SK-N-SH treated with all-trans-retinoic acid at 6 μM for 48 hours (cell line): ENCODE measurements around the gene NPAS3.
A peak's percentile ranks its signal among the peaks of the same experiment; 100 is the strongest.

Source experiments
- ATAC-seq: fragments of 200-7000 bp; cut with Tn5 transposase; 3 replicates; pipeline ENCODE4 v1.9.1; 2020; ENCODE audit warnings: mild to moderate bottlenecking, moderate library complexity
- ARNTL ChIP-seq: fragments of 450-650 bp; formaldehyde crosslinking; IDR thresholded peaks from 2 replicates; pipeline ENCODE4 v1.5.0; 2020; ENCODE audit warnings: low read depth, mild to moderate bottlenecking, moderate library complexity, borderline replicate concordance
- ESRRG ChIP-seq: fragments of 250-450 bp; sonication (Bioruptor Pico); IDR thresholded peaks from 2 replicates; pipeline ENCODE4 v1.6.1; 2021; ENCODE audit warnings: mild to moderate bottlenecking
- GLIS3 ChIP-seq: fragments of 250-450 bp; sonication (Bioruptor Pico); IDR thresholded peaks from 2 replicates; pipeline ENCODE4 v1.5.0; 2020; ENCODE audit warnings: mild to moderate bottlenecking, moderate library complexity
- ISL1 ChIP-seq: fragments of 250-450 bp; sonication (Bioruptor Pico); IDR thresholded peaks from 2 replicates; pipeline ENCODE4 v2.1.2; 2022; ENCODE audit warnings: mild to moderate bottlenecking, moderate library complexity
- OSR1 ChIP-seq: fragments of 250-450 bp; sonication (Bioruptor Pico); IDR thresholded peaks from 2 replicates; pipeline ENCODE4 v1.8.0; 2022; ENCODE audit warnings: moderate library complexity, mild to moderate bottlenecking, inconsistent platforms
- PPARA ChIP-seq: fragments of 250-450 bp; sonication (Bioruptor Pico); IDR thresholded peaks from 2 replicates; pipeline ENCODE4 v1.5.0; 2020; ENCODE audit warnings: mild to moderate bottlenecking, borderline replicate concordance
- RARB ChIP-seq: fragments of 250-450 bp; sonication (Bioruptor Pico); IDR thresholded peaks from 2 replicates; pipeline ENCODE4 v1.8.0; 2021; ENCODE audit warnings: mild to moderate bottlenecking, moderate library complexity
- SNAI2 ChIP-seq: fragments of 250-450 bp; sonication (Bioruptor Pico); IDR thresholded peaks from 2 replicates; pipeline ENCODE4 v1.5.0; 2020; ENCODE audit warnings: mild to moderate bottlenecking, moderate library complexity
- TCF4 ChIP-seq: fragments of 250-450 bp; sonication (Bioruptor Pico); IDR thresholded peaks from 2 replicates; pipeline ENCODE4 v1.8.0; 2021; ENCODE audit warnings: mild to moderate bottlenecking, moderate library complexity, borderline replicate concordance
- TOX ChIP-seq: fragments of 250-450 bp; sonication (Bioruptor Pico); IDR thresholded peaks from 2 replicates; pipeline ENCODE4 v1.8.0; 2021; ENCODE audit warnings: mild to moderate bottlenecking, moderate library complexity, borderline replicate concordance
- ZC3H10 ChIP-seq: fragments of 250-450 bp; sonication (Bioruptor Pico); IDR thresholded peaks from 2 replicates; pipeline ENCODE4 v1.5.1; 2021; ENCODE audit warnings: mild to moderate bottlenecking, moderate library complexity
- ZFP3 ChIP-seq: fragments of 250-450 bp; sonication (Bioruptor Pico); IDR thresholded peaks from 2 replicates; pipeline ENCODE4 v1.5.0; 2020; ENCODE audit warnings: mild to moderate bottlenecking, moderate library complexity
- ZFP30 ChIP-seq: fragments of 450-650 bp; formaldehyde crosslinking; IDR thresholded peaks from 2 replicates; pipeline ENCODE4 v1.5.0; 2022; ENCODE audit warnings: mild to moderate bottlenecking, moderate library complexity
- ZNF565 ChIP-seq: fragments of 450-650 bp; formaldehyde crosslinking; conservative IDR thresholded peaks from 2 replicates; pipeline ENCODE4 v1.5.0; 2020; ENCODE audit warnings: low read depth, mild to moderate bottlenecking, moderate library complexity
- ZNF70 ChIP-seq: fragments of 450-650 bp; formaldehyde crosslinking; IDR thresholded peaks from 2 replicates; pipeline ENCODE4 v1.5.0; 2020; ENCODE audit warnings: mild to moderate bottlenecking, moderate library complexity
- TF ChIP-seq, protein P1 (sequence below): fragments of 250-450 bp; sonication (Bioruptor Pico); IDR thresholded peaks from 2 replicates; pipeline ENCODE4 v1.8.0; 2021; ENCODE audit warnings: low read depth, mild to moderate bottlenecking, moderate library complexity, borderline replicate concordance
- TF ChIP-seq, protein P2 (sequence below): fragments of 250-450 bp; sonication (Bioruptor Pico); IDR thresholded peaks from 2 replicates; pipeline ENCODE4 v1.5.1; 2021; ENCODE audit warnings: mild to moderate bottlenecking, moderate library complexity
- TF ChIP-seq, protein P3 (sequence below): fragments of 250-450 bp; sonication (Bioruptor Pico); IDR thresholded peaks from 2 replicates; pipeline ENCODE4 v1.5.1; 2020; ENCODE audit warnings: low read depth, mild to moderate bottlenecking, moderate library complexity
- TF ChIP-seq, protein P4 (sequence below): fragments of 250-450 bp; sonication (Bioruptor Pico); IDR thresholded peaks from 2 replicates; pipeline ENCODE4 v1.8.0; 2020; ENCODE audit warnings: mild to moderate bottlenecking, moderate library complexity, borderline replicate concordance
- TF ChIP-seq, protein P5 (sequence below): fragments of 250-450 bp; sonication (Bioruptor Pico); IDR thresholded peaks from 2 replicates; pipeline ENCODE4 v1.5.0; 2020; ENCODE audit warnings: mild to moderate bottlenecking, moderate library complexity

The NPAS3 gene

DNA sequence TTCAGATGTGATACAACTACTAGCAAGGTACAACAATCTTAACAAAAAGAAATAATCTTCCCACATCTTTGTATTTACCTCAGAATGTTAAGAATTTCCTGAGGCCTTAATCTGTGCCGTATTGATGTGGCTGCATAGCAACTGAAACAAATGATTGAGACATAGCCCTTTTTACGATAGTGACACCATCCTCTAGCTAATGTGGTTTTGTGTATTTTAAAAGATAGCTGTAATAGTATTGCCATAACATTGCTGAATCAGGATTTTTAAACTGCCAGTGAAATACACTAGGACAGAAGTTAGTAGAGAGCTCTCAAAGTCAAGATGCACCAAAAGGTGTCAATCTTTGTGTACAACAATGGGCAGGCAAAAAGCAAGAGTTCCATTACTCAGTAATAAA, 11.9 kb downstream of the NPAS3 start:
- ATAC-seq: peak; percentile 44
- TF ChIP-seq ZFP30 (CRISPR knock-in tag) (no peak), TOX (CRISPR knock-in tag) (no peak), SNAI2 (CRISPR knock-in tag) (no peak), ARNTL (CRISPR knock-in tag) (no peak), PPARA (CRISPR knock-in tag) (no peak), ISL1 (no peak), RARB (no peak), ZNF70 (no peak), TCF4 (CRISPR knock-in tag) (no peak), ESRRG (CRISPR knock-in tag) (no peak), ZC3H10 (CRISPR knock-in tag) (no peak), GLIS3 (CRISPR knock-in tag) (no peak), ZFP3 (CRISPR knock-in tag) (no peak), OSR1 (CRISPR knock-in tag) (no peak), ZNF565 (CRISPR knock-in tag) (no peak)
- TF ChIP-seq, protein P1, sequence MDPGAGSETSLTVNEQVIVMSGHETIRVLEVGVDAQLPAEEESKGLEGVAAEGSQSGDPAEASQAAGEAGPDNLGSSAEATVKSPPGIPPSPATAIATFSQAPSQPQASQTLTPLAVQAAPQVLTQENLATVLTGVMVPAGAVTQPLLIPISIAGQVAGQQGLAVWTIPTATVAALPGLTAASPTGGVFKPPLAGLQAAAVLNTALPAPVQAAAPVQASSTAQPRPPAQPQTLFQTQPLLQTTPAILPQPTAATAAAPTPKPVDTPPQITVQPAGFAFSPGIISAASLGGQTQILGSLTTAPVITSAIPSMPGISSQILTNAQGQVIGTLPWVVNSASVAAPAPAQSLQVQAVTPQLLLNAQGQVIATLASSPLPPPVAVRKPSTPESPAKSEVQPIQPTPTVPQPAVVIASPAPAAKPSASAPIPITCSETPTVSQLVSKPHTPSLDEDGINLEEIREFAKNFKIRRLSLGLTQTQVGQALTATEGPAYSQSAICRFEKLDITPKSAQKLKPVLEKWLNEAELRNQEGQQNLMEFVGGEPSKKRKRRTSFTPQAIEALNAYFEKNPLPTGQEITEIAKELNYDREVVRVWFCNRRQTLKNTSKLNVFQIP (CRISPR knock-in tag): no peak
- TF ChIP-seq, protein P2, sequence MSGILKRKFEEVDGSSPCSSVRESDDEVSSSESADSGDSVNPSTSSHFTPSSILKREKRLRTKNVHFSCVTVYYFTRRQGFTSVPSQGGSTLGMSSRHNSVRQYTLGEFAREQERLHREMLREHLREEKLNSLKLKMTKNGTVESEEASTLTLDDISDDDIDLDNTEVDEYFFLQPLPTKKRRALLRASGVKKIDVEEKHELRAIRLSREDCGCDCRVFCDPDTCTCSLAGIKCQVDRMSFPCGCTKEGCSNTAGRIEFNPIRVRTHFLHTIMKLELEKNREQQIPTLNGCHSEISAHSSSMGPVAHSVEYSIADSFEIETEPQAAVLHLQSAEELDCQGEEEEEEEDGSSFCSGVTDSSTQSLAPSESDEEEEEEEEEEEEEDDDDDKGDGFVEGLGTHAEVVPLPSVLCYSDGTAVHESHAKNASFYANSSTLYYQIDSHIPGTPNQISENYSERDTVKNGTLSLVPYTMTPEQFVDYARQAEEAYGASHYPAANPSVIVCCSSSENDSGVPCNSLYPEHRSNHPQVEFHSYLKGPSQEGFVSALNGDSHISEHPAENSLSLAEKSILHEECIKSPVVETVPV (CRISPR knock-in tag): no peak
- TF ChIP-seq, protein P3, sequence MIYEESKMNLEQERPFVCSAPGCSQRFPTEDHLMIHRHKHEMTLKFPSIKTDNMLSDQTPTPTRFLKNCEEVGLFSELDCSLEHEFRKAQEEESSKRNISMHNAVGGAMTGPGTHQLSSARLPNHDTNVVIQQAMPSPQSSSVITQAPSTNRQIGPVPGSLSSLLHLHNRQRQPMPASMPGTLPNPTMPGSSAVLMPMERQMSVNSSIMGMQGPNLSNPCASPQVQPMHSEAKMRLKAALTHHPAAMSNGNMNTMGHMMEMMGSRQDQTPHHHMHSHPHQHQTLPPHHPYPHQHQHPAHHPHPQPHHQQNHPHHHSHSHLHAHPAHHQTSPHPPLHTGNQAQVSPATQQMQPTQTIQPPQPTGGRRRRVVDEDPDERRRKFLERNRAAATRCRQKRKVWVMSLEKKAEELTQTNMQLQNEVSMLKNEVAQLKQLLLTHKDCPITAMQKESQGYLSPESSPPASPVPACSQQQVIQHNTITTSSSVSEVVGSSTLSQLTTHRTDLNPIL: no peak
- TF ChIP-seq, protein P4, sequence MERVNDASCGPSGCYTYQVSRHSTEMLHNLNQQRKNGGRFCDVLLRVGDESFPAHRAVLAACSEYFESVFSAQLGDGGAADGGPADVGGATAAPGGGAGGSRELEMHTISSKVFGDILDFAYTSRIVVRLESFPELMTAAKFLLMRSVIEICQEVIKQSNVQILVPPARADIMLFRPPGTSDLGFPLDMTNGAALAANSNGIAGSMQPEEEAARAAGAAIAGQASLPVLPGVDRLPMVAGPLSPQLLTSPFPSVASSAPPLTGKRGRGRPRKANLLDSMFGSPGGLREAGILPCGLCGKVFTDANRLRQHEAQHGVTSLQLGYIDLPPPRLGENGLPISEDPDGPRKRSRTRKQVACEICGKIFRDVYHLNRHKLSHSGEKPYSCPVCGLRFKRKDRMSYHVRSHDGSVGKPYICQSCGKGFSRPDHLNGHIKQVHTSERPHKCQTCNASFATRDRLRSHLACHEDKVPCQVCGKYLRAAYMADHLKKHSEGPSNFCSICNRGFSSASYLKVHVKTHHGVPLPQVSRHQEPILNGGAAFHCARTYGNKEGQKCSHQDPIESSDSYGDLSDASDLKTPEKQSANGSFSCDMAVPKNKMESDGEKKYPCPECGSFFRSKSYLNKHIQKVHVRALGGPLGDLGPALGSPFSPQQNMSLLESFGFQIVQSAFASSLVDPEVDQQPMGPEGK (CRISPR knock-in tag): no peak
- TF ChIP-seq, protein P5, sequence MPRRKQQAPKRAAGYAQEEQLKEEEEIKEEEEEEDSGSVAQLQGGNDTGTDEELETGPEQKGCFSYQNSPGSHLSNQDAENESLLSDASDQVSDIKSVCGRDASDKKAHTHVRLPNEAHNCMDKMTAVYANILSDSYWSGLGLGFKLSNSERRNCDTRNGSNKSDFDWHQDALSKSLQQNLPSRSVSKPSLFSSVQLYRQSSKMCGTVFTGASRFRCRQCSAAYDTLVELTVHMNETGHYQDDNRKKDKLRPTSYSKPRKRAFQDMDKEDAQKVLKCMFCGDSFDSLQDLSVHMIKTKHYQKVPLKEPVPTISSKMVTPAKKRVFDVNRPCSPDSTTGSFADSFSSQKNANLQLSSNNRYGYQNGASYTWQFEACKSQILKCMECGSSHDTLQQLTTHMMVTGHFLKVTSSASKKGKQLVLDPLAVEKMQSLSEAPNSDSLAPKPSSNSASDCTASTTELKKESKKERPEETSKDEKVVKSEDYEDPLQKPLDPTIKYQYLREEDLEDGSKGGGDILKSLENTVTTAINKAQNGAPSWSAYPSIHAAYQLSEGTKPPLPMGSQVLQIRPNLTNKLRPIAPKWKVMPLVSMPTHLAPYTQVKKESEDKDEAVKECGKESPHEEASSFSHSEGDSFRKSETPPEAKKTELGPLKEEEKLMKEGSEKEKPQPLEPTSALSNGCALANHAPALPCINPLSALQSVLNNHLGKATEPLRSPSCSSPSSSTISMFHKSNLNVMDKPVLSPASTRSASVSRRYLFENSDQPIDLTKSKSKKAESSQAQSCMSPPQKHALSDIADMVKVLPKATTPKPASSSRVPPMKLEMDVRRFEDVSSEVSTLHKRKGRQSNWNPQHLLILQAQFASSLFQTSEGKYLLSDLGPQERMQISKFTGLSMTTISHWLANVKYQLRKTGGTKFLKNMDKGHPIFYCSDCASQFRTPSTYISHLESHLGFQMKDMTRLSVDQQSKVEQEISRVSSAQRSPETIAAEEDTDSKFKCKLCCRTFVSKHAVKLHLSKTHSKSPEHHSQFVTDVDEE (CRISPR knock-in tag): no peak

DNA sequence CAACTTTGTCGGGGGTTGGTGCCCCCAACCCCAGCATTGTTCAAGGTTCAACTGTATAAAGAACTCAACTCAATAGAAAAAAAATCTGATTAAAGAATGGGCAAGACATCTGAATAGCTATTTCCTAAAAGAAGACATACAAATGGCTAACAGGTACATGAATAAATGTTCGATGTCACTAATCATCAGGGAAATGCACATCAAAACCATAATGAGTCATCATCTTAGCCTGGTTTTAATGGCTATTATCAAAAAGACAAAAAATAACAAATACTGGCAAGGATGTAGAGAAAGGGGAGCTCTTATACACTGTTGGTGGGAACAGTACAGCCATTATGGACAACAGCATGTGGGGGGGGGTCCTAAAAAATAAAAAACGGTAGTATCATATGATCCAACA, 28.7 kb downstream of the NPAS3 start:
- TF ChIP-seq, protein P2 (CRISPR knock-in tag): no peak
- TF ChIP-seq RARB (no peak), TOX (CRISPR knock-in tag) (peak; percentile 32; the same call in 1 of the 2 replicates), ISL1 (peak; percentile 47; the same call in 1 of the 2 replicates)
- TF ChIP-seq, protein P4 (CRISPR knock-in tag): no peak
- peak; percentile 34 for ATAC-seq
